ENCODE measurements around the gene ZBTB40. TPM values are rescaled to one million over a fixed set of nuclear protein-coding genes. Genes with fewer than 3 reads are reported as not detected.

ZBTB40 gene
- total RNA-seq, 1 donor from 2014 or later, result 7.4 TPM

- H3K4me3 ChIP-seq (ENCODE audit: low read depth, low read length), result no peak overlapping the region
- no peak for FAIRE-seq
- peaks cover 11% of the 10 kb centered on the region for H3K27me3 ChIP-seq (ENCODE audit: control insufficient read depth, insufficient read depth, low read length)
- DNase-seq (ENCODE audit: low read depth), result no peak
- TF ChIP-seq CTCF (IDR thresholded peaks at IDR 0.05; ENCODE audit: insufficient read depth, low read length, severe bottlenecking), result no peak
- no peaks in the 10 kb centered on the region for H3K36me3 ChIP-seq (ENCODE audit: control insufficient read depth, insufficient read depth, low read length)
Measured at GRCh38 chr1:22542886-22543285, 91.2 kb downstream of the ZBTB40 start.

- H3K4me3 ChIP-seq (ENCODE audit: low read depth, low read length), result no peak overlapping the region
- no peaks in the 10 kb centered on the region for H3K36me3 ChIP-seq (ENCODE audit: control insufficient read depth, insufficient read depth, low read length)
- DNase-seq (ENCODE audit: low read depth) (no peak), FAIRE-seq (no peak)
- peaks cover 15% of the 10 kb centered on the region for H3K27me3 ChIP-seq (ENCODE audit: control insufficient read depth, insufficient read depth, low read length)
- TF ChIP-seq CTCF (IDR thresholded peaks at IDR 0.05; ENCODE audit: insufficient read depth, low read length, severe bottlenecking), result no peak
Measured at GRCh38 chr1:22543679-22544078, 92.0 kb downstream of the ZBTB40 start.

- no peak for FAIRE-seq
- DNase-seq (ENCODE audit: low read depth), result no peak
- H3K36me3 ChIP-seq (ENCODE audit: control insufficient read depth, insufficient read depth, low read length), result no peaks in the 10 kb centered on the region
- no peak for TF ChIP-seq CTCF (IDR thresholded peaks at IDR 0.05; ENCODE audit: insufficient read depth, low read length, severe bottlenecking)
- no peak overlapping the region for H3K4me3 ChIP-seq (ENCODE audit: low read depth, low read length)
- peaks cover 16% of the 10 kb centered on the region for H3K27me3 ChIP-seq (ENCODE audit: control insufficient read depth, insufficient read depth, low read length)
Measured at GRCh38 chr1:22544606-22545005, 93.0 kb downstream of the ZBTB40 start.

- H3K36me3 ChIP-seq (ENCODE audit: control insufficient read depth, insufficient read depth, low read length), result no peaks in the 10 kb centered on the region
- DNase-seq (ENCODE audit: low read depth) (no peak), FAIRE-seq (no peak)
- peaks cover 16% of the 10 kb centered on the region for H3K27me3 ChIP-seq (ENCODE audit: control insufficient read depth, insufficient read depth, low read length)
- H3K4me3 ChIP-seq (ENCODE audit: low read depth, low read length), result no peak overlapping the region
- TF ChIP-seq CTCF (IDR thresholded peaks at IDR 0.05; ENCODE audit: insufficient read depth, low read length, severe bottlenecking), result no peak
Measured at GRCh38 chr1:22545141-22545540, 93.5 kb downstream of the ZBTB40 start.

GRCh38 chr1:22547186-22547817, 95.7 kb downstream of the ZBTB40 start:
- Histone ChIP-seq H3K4me3 (ENCODE audit: low read depth, low read length) (no peak overlapping the region), H3K27me3 (ENCODE audit: control insufficient read depth, insufficient read depth, low read length) (peaks cover 16% of the 10 kb centered on the region), H3K36me3 (ENCODE audit: control insufficient read depth, insufficient read depth, low read length) (no peaks in the 10 kb centered on the region)
- TF ChIP-seq CTCF (IDR thresholded peaks at IDR 0.05; ENCODE audit: insufficient read depth, low read length, severe bottlenecking), result no peak
- DNase-seq (ENCODE audit: low read depth) (no peak), FAIRE-seq (no peak)

All from bronchial epithelial cell (primary cell).